Retinal pigment epithelial cell (primary cell): ENCODE results near the gene PNCK.

ENCODE experiments used
- DNase-seq: peaks from one replicate; pipeline ENCODE4 v3.0.0-alpha.2; 2010; ENCODE audit warnings: low read depth
- H3K4me3 ChIP-seq: 2 replicates; pipeline ENCODE4 v1.5.1; 2011; ENCODE audit warnings: mild to moderate bottlenecking, low read length, control low read depth, moderate library complexity
- CTCF ChIP-seq: conservative IDR thresholded peaks from 2 replicates; pipeline ENCODE4 v1.5.1; 2011; ENCODE audit warnings: low read depth, low read length, control low read depth, inconsistent platforms

The PNCK gene

GRCh38 chrX:153659268-153659667 lies 14.3 kb downstream of the PNCK start:
- no peak for TF ChIP-seq CTCF
- no peak for DNase-seq
- no peak overlapping the region for H3K4me3 ChIP-seq

- no peak for DNase-seq
- TF ChIP-seq CTCF = no peak
- no peak overlapping the region for H3K4me3 ChIP-seq
These were observed 16.5 kb downstream of the PNCK start for GRCh38 chrX:153657161-153657560.

- no peak for TF ChIP-seq CTCF
- DNase-seq = no peak
- H3K4me3 ChIP-seq = no peak overlapping the region
These were observed 20.1 kb downstream of the PNCK start for GRCh38 chrX:153653556-153653955.

GRCh38 chrX:153651540-153652079 lies 22.0 kb downstream of the PNCK start:
- no peak overlapping the region for H3K4me3 ChIP-seq
- TF ChIP-seq CTCF = peak; percentile 40
- DNase-seq = no peak

GRCh38 chrX:153650959-153651358 lies 22.7 kb downstream of the PNCK start:
- TF ChIP-seq CTCF = no peak
- DNase-seq = no peak
- no peak overlapping the region for H3K4me3 ChIP-seq

- TF ChIP-seq CTCF = no peak
- DNase-seq = no peak
- H3K4me3 ChIP-seq = no peak overlapping the region
These were observed 23.5 kb downstream of the PNCK start for GRCh38 chrX:153649915-153650782.
